Mesenchymal stem cell (in vitro differentiated cells and primary cell): ENCODE data around the gene IGSF22.
A peak's percentile ranks its signal among the peaks of the same experiment; 100 is the strongest.

Experiments
- DNase-seq: peaks from one replicate; pipeline ENCODE4 v3.0.0-alpha.2; 2013
- H2AFZ ChIP-seq: one replicate; pipeline ENCODE4 v1.6.1; 2013; ENCODE audit warnings: low read depth, mild to moderate bottlenecking, control low read depth, inconsistent platforms, low read length, moderate library complexity
- H2AK5ac ChIP-seq: 2 replicates; pipeline ENCODE4 v1.6.1; 2013; ENCODE audit warnings: low read length, moderate library complexity, mild to moderate bottlenecking, inconsistent platforms; ENCODE audit not compliant: severe bottlenecking
- H2BK120ac ChIP-seq: one replicate; pipeline ENCODE4 v1.6.1; 2013; ENCODE audit warnings: low read depth, mild to moderate bottlenecking, inconsistent platforms, low read length, moderate library complexity
- H2BK12ac ChIP-seq, 2 experiments: one replicate each; pipeline ENCODE4 v1.6.1; 2013; ENCODE audit warnings: inconsistent platforms in 2 of 2, low read length in 2 of 2, mild to moderate bottlenecking in 2 of 2, moderate library complexity in 2 of 2, control low read depth in 1 of 2
- H2BK15ac ChIP-seq: one replicate; pipeline ENCODE4 v1.6.1; 2013; ENCODE audit warnings: mild to moderate bottlenecking, low read depth, inconsistent platforms; ENCODE audit not compliant: poor library complexity, severe bottlenecking
- H2BK5ac ChIP-seq: 2 replicates; pipeline ENCODE4 v1.6.1; 2013; ENCODE audit warnings: low read depth, mild to moderate bottlenecking, low read length, control low read depth, inconsistent platforms; ENCODE audit not compliant: poor library complexity, severe bottlenecking
- H3K14ac ChIP-seq, 2 experiments: one replicate each; pipeline ENCODE4 v1.6.1; 2013; ENCODE audit warnings: inconsistent platforms in 2 of 2, low read length in 2 of 2, control low read depth in 1 of 2, mild to moderate bottlenecking in 1 of 2, moderate library complexity in 1 of 2
- H3K18ac ChIP-seq, 2 experiments: one replicate each; pipeline ENCODE4 v1.6.1; 2013; ENCODE audit warnings: inconsistent platforms in 2 of 2, low read length in 2 of 2, control low read depth in 1 of 2, low read depth in 1 of 2, mild to moderate bottlenecking in 1 of 2
- H3K23ac ChIP-seq, 2 experiments: one replicate each; pipeline ENCODE4 v1.6.1; 2013; ENCODE audit warnings: inconsistent platforms in 2 of 2, low read length in 2 of 2, mild to moderate bottlenecking in 2 of 2, moderate library complexity in 2 of 2, control low read depth in 1 of 2
- H3K27ac ChIP-seq: 2 replicates; pipeline ENCODE4 v1.5.1; 2013; ENCODE audit warnings: mild to moderate bottlenecking, moderate library complexity, low read length, control low read depth, inconsistent platforms; ENCODE audit not compliant: poor library complexity, severe bottlenecking
- H3K27me3 ChIP-seq, 2 experiments: 2 replicates each; pipeline versions ENCODE4 v1.6.1 to v1.7.0; 2013; ENCODE audit warnings: low read length in 2 of 2, mild to moderate bottlenecking in 2 of 2, moderate library complexity in 2 of 2, control low read depth in 1 of 2, inconsistent platforms in 1 of 2; ENCODE audit not compliant: control insufficient read depth in 1 of 2, insufficient read depth in 1 of 2
- H3K36me3 ChIP-seq, 2 experiments: 2 replicates each; pipeline versions ENCODE4 v1.6.1 to v1.7.0; 2013; ENCODE audit warnings: low read length in 2 of 2, control low read depth in 1 of 2, inconsistent platforms in 1 of 2, low read depth in 1 of 2, mild to moderate bottlenecking in 1 of 2; ENCODE audit not compliant: insufficient read depth in 2 of 2, control insufficient read depth in 1 of 2
- H3K4ac ChIP-seq, 2 experiments: one replicate each; pipeline ENCODE4 v1.6.1; 2013; ENCODE audit warnings: inconsistent platforms in 2 of 2, low read length in 2 of 2, mild to moderate bottlenecking in 2 of 2, moderate library complexity in 2 of 2, control low read depth in 1 of 2, low read depth in 1 of 2
- H3K4me1 ChIP-seq: 2 replicates; pipeline ENCODE4 v1.6.1; 2013; ENCODE audit warnings: low read depth, low read length, control low read depth; ENCODE audit not compliant: control insufficient read depth, insufficient read depth
- H3K4me2 ChIP-seq: 2 replicates; pipeline ENCODE4 v1.6.1; 2013; ENCODE audit warnings: low read length, mild to moderate bottlenecking, inconsistent platforms; ENCODE audit not compliant: poor library complexity, severe bottlenecking
- H3K4me3 ChIP-seq, 2 experiments: 2 replicates each; pipeline versions ENCODE4 v1.5.1 to v1.7.0; 2013; ENCODE audit warnings: low read length in 2 of 2, mild to moderate bottlenecking in 2 of 2, control low read depth in 1 of 2, low read depth in 1 of 2; ENCODE audit not compliant: insufficient read depth in 1 of 2
- H3K79me1 ChIP-seq: replicated peaks from 2 replicates; pipeline ENCODE4 v1.6.1; 2013; ENCODE audit warnings: mild to moderate bottlenecking, control low read depth, low read length, inconsistent platforms; ENCODE audit not compliant: poor library complexity, severe bottlenecking
- H3K9ac ChIP-seq: 2 replicates; pipeline ENCODE4 v1.7.0; 2013; ENCODE audit warnings: mild to moderate bottlenecking, low read length, moderate library complexity
- H3K9me3 ChIP-seq: 2 replicates; pipeline ENCODE4 v1.7.0; 2013; ENCODE audit warnings: mild to moderate bottlenecking, low read length; ENCODE audit not compliant: control insufficient read depth
- H4K8ac ChIP-seq: one replicate; pipeline ENCODE4 v1.6.1; 2013; ENCODE audit warnings: inconsistent platforms, mild to moderate bottlenecking, low read length, moderate library complexity
- H4K91ac ChIP-seq: one replicate; pipeline ENCODE4 v1.6.1; 2013; ENCODE audit warnings: mild to moderate bottlenecking, low read length, inconsistent platforms
- WGBS: methylation state at CpG from one replicate; pipeline ENCODE4 v1.1.7; 2013; ENCODE audit warnings: mixed read lengths; 5-methylcytosine and 5-hydroxymethylcytosine counted together

Gene IGSF22

GRCh38 chr11:18761741-18762140 is 35.8 kb upstream of the IGSF22 start:
- Histone ChIP-seq H3K27me3 (peaks cover 0 to 10% of the 10 kb centered on the region in 2 experiments), H4K8ac (no peak overlapping the region), H3K4me1 (no peaks in the 10 kb centered on the region), H3K79me1 (no peaks in the 10 kb centered on the region), H2AK5ac (no peak overlapping the region), H2AFZ (no peak overlapping the region), H3K4ac (no peak overlapping the region), H3K9me3 (no peaks in the 10 kb centered on the region), H4K91ac (peak overlapping the region; percentile 18), H3K9ac (no peak overlapping the region), H3K18ac (no peak overlapping the region), H2BK5ac (no peak overlapping the region), H3K36me3 (no peaks in the 10 kb centered on the region), H2BK120ac (no peak overlapping the region), H3K23ac (no peak overlapping the region), H3K14ac (peak overlapping the region in 1 of 2 experiments; percentile 2), H3K4me2 (no peak overlapping the region), H3K27ac (no peak overlapping the region), H2BK15ac (no peak overlapping the region), H3K4me3 (no peak overlapping the region), H2BK12ac (no peak overlapping the region)
- no peak for DNase-seq
- WGBS: 92% methylated on average over 11 of the region's 11 CpGs

DNA sequence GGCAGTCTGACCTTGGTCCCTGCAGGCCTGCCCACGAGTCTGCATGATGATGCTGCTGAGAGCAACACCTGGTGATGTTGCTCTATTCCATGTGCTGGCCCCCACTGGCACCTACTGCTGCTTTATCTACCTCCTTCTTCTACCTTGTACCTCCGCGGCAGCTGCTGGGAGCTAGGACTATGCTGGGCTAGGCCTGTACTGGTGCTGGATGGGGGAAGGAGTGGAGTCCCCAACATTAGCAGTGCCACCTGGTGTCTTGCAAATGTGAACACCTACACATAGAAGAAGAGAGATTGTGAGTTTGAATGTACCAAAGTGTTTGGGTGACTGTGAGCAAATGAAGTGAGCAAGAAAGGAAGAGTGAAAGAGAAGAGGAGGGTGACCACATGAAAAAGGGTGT is 35.2 kb upstream of the IGSF22 start:
- no peak overlapping the region for H2BK15ac ChIP-seq
- H2AFZ ChIP-seq: no peak overlapping the region
- no peaks in the 10 kb centered on the region for H3K4me1 ChIP-seq
- H3K23ac ChIP-seq: no peak overlapping the region
- no peak overlapping the region for H4K8ac ChIP-seq
- no peak overlapping the region for H3K4me3 ChIP-seq
- peaks cover 0 to 10% of the 10 kb centered on the region in 2 experiments for H3K27me3 ChIP-seq
- no peaks in the 10 kb centered on the region for H3K79me1 ChIP-seq
- H2BK120ac ChIP-seq: no peak overlapping the region
- WGBS: 86% methylated on average over 3 of the region's 3 CpGs
- H2BK5ac ChIP-seq: no peak overlapping the region
- no peak overlapping the region for H3K9ac ChIP-seq
- no peaks in the 10 kb centered on the region for H3K9me3 ChIP-seq
- no peak overlapping the region for H4K91ac ChIP-seq
- no peaks in the 10 kb centered on the region for H3K36me3 ChIP-seq
- H2AK5ac ChIP-seq: no peak overlapping the region
- no peak overlapping the region for H3K14ac ChIP-seq
- no peak for DNase-seq
- no peak overlapping the region for H3K18ac ChIP-seq
- H3K27ac ChIP-seq: no peak overlapping the region
- H2BK12ac ChIP-seq: no peak overlapping the region
- no peak overlapping the region for H3K4ac ChIP-seq
- H3K4me2 ChIP-seq: no peak overlapping the region

DNA sequence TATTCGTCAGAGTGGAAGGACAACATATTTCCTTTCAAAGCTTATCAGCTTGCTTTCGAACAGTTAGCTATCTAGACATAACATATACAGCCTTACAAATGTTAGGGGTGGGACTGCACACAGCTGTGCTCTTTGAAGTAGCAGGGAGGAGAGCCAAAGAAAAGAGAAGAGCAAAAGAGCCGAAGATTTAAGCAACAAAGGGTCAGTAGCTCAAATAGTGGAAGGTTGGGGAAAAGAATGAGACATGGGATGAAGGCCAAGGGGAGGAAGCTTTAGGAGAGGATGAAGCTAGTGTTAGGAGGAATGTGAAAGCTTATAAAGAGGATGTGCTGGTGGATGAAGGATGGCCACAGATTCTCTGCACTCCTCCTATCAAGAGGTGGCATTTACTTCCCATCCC is 31.8 kb upstream of the IGSF22 start:
- Histone ChIP-seq H3K18ac (no peak overlapping the region), H3K27ac (no peak overlapping the region), H3K9me3 (no peaks in the 10 kb centered on the region), H2AFZ (no peak overlapping the region), H2BK12ac (no peak overlapping the region), H3K9ac (no peak overlapping the region), H3K36me3 (no peaks in the 10 kb centered on the region), H2BK5ac (no peak overlapping the region), H3K23ac (no peak overlapping the region), H2BK120ac (no peak overlapping the region), H3K4ac (no peak overlapping the region), H3K4me1 (no peaks in the 10 kb centered on the region), H4K8ac (no peak overlapping the region), H3K27me3 (peaks cover 0 to 10% of the 10 kb centered on the region in 2 experiments), H3K14ac (no peak overlapping the region), H3K4me2 (no peak overlapping the region), H3K4me3 (no peak overlapping the region), H2AK5ac (no peak overlapping the region), H3K79me1 (no peaks in the 10 kb centered on the region), H2BK15ac (no peak overlapping the region), H4K91ac (no peak overlapping the region)
- 79% methylated on average over 2 of the region's 3 CpGs for WGBS
- no peak for DNase-seq

- Histone ChIP-seq H3K27me3 (peaks cover 0 to 10% of the 10 kb centered on the region in 2 experiments), H2AFZ (no peak overlapping the region), H3K23ac (no peak overlapping the region), H3K36me3 (no peaks in the 10 kb centered on the region), H3K14ac (no peak overlapping the region), H3K9me3 (no peaks in the 10 kb centered on the region), H3K4ac (no peak overlapping the region), H3K4me3 (no peak overlapping the region), H4K91ac (no peak overlapping the region), H3K4me1 (no peaks in the 10 kb centered on the region), H3K27ac (no peak overlapping the region), H2AK5ac (no peak overlapping the region), H4K8ac (no peak overlapping the region), H2BK15ac (no peak overlapping the region), H3K9ac (no peak overlapping the region), H2BK12ac (no peak overlapping the region), H3K18ac (no peak overlapping the region), H2BK5ac (no peak overlapping the region), H2BK120ac (no peak overlapping the region), H3K79me1 (no peaks in the 10 kb centered on the region), H3K4me2 (no peak overlapping the region)
- DNase-seq: no peak
- 100% methylated on average over 1 of the region's 2 CpGs for WGBS
Observed at GRCh38 chr11:18756889-18757288, 30.9 kb upstream of the IGSF22 start.
